ENCODE measurements around the gene EXOC1.

GRCh38 chr4:55874831-55875230, 21.4 kb downstream of the EXOC1 start:
- TF ChIP-seq CTCF (conservative IDR thresholded peaks at IDR 0.05; ENCODE audit: low read depth, low read length), result no peak
- TF ChIP-seq EZH2 (IDR thresholded peaks at IDR 0.05; ENCODE audit: borderline replicate concordance, low read depth, low read length, poor library complexity, severe bottlenecking), result no peak

All from A673 (cell line).